AG08395 (cell line): ENCODE data around the gene FN1.
"Not testable (repeated sequence)": the region's sequence is repeated elsewhere in the genome, so short reads cannot be mapped to it uniquely, and the experiment has no call there.

Experiments used
- DNase-seq: peaks from one replicate; pipeline ENCODE4 v3.0.0; 2012; ENCODE audit warnings: mixed read lengths, low spot score

Gene FN1

GRCh38 chr2:215365184-215365658 is 70.6 kb downstream of the FN1 start:
- no peak for DNase-seq

GRCh38 chr2:215364157-215365155 is 71.4 kb downstream of the FN1 start:
- DNase-seq, result no peak

DNA sequence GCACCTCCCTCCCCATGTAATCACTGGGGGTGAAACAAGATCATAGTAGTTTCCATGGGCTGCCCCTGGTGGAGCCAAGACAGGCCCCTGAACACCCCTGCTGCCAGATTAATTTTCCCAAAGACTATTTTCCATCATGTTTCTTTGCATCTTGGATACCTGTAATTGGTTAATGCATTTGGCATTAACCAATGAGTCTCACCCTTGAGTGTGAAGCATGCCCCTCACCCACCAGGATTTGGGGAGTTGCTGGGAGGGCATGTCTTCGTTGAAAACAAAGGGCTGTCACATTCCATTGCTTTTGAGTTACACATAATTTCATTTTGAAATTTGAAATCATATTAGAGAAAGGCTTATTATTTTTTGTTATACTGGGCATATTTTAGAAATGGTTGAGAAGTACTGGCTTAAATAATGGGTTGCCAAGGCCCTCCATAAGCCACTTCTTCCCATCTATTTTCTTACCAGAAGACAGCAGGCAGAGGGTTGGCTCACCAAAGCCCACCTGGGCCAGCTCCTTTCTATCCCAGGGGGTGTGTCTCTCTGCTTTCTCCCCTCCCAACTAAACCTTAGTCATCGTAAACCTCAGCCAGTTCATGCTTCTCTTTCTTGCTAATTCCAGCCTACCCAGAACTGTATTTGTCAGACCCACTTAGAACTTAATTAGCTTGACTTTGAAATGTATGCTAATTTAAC is 72.3 kb downstream of the FN1 start:
- no peak for DNase-seq

DNA sequence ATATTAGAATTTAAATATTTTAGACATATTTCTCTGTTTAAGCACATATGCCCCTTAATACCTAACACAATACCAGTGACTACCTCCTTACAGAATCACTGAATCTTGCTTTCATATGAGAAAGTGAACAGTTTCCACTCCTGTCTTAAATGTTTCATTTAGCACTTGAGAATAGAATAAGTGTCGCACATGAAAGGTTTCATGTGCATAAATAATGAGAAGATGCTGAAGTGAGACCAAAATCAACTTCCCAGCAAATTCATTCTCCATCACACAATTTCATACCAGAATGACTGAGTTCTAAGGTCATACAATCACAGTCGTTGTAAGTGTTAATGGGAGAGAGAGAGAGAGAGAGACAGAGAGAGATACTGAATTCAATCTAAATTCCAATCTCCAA is 72.8 kb downstream of the FN1 start:
- no peak for DNase-seq

DNA sequence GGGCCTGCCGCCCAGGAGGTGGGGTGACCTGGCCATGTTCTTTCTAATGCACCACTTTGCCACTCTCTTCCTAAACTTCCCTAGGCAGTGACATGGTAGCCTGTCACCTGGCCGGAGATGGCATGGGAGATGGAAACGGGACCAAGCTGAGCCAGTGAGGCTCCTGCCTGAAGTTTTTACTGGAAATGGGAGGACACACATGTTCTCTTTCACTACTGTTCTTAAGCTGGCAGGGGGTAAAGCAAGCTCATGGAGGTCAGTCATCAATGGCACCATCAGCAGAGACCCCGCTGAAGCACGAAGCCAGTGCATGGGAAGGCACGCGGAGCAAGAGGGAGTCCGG is 73.3 kb downstream of the FN1 start:
- DNase-seq, result no peak

- no peak for DNase-seq
Measured at GRCh38 chr2:215361876-215362561, 73.8 kb downstream of the FN1 start.

DNA sequence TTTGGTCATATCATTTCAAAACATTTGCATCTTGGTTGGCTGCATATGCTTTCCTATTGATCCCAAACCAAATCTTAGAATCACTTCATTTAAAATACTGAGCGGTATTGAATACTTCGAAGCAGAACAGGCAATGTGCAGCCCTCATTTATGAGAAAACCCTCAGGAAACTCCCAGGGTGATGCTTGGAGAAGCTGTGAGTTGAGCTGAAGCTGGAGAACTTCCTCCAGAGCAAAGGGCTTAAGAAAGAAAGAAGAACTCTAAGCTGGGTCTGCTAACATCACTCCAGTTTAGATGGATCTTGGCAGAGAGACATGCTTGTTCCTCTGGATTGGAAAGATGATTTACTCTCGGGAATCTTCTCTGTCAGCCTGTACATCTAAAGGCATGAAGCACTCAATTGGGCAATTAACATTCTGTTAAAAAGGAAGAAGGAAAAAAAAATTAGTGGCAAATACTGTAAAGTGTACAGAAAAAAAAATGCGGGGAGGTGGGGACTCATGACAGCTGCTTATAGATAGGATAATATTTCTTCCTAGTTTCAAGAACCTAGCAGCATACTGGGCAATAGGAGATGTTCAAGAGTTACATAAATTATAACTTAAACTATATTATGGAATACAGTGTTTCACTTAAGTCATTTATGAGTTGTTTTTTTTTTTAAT is 74.5 kb downstream of the FN1 start:
- no peak for DNase-seq

DNA sequence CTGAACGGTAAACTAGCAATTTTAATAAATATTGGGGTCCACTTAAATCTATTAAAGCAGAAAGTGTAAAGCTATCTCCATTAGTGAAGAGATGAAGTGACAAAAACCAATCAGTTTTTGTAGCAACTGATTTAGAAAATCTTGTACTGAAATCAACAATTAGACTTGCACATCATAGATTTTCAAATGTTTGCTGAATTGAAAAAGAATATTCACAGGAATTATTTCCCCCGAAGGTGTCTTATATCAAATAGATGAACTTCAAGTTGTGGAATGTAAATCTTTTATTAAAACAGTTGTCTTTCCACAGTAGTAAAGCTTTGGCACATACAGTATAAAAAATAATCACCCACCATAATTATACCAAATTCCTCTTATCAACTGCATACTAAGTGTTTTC is 75.3 kb downstream of the FN1 start:
- DNase-seq, result no peak

DNA sequence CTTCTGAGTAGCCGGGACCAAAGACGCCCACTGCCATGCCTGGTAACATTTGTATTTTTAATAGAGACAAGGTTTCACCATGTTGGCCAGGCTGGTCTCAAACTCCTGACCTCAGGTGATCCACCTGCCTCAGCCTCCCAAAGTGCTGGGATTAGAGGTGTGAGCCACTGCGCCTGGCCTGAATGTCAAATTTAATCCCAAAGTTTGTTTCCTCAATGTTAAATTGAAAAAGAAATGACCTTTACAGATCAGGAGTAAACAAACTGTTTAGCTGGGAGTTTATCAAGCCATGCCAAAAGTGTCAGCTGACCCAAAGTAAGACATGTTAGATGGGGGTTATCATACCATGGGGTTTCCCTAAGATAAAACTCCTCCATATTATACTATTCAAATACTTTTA is 75.8 kb downstream of the FN1 start:
- not testable (repeated sequence) for DNase-seq

DNA sequence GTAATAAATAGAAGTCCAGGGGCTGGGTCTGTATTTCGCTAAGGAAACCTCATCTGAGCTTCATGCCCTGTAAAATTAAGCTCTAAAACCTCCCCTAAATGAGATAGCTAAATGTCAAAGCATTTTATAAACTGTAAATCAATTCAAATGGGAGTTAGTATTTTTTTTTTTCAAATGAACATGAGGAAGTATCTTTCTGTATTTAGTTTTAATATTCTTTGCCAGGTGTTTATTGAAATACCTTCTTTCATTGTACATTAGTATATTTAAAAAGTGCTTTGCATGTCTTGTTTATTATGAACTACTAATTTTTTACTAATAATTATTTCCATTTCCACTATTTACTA is 76.3 kb downstream of the FN1 start:
- DNase-seq, result no peak

DNA sequence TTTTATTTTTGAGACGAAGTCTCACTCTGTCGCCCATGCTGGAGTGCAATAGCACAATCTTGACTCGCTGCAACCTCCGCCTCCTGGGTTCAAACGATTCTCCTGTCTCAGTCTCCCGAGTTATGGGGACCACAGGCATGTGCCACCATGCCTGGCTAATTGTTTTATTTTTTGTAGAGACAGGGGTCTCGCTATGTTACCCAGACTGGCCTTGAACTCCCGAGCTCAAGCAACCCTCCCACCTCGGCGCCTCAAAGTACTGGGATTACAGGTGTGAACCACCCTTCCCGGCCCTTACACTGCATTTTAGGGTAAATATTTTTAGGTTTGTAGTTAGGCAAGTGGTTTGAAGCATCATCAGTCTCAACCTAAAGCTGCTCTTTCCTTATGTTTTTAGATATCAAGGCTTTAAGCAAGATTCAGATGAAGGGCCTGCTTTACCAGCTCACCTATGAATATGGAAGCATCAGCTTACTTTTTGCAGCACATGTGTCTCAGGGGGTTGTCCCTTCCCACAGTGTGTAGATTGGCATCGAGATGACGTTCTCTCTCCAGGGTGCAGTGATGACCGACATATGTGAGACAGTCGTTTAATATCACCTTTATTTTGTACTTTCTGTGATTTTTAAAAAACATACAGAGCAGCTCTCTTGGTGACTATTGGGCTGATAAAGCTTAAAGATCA is 76.8 kb downstream of the FN1 start:
- DNase-seq, result no peak

- DNase-seq, result no peak
Measured at GRCh38 chr2:215358312-215358845, 77.5 kb downstream of the FN1 start.

DNA sequence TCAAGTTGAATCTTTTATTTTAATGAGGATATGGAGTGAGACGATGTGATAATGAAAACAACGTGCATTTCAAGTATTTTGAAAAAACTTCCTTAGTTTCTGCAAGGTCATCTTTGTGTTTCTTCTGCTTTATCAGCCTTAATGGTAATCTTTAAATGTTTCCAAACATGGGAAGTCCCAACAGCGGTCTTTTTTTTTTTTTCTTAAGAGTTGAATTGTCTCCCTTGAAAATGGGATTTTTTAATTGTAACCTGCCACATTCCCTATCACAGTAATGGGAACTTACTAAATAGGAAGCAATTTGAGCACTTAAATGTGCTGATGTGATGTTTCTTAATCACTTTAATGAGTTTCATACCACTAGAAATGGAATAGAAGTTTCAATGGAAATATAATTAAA is 78.2 kb downstream of the FN1 start:
- no peak for DNase-seq

- peak; percentile 29 for DNase-seq
Measured at GRCh38 chr2:215356948-215357461, 78.9 kb downstream of the FN1 start.

DNA sequence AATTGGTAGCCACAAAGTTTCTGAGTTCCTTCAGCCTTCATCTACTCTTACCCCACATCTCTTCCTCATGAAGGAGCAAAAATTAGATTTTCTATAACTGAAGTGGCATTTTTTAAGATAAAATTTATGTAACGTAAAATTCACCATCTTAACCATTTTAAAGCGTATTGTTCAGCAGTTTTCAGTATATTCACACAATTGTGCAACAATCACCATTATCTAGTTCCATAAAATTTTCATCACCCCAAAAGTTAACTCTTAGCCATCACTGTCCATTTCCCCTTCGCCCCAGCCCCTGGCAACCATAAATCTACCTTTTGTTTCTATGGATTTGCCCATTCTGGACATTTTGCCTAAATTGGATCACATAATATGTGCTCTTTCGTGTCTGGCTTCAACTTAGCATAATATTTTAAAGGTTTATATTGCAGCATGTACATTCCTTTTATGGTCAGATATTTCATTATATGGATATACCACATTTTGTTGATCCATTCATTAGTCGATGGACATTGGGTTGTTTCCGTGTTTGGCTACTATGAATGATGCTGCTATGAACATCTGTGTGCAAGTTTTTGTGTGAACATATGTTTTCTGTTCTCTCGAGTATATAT is 79.4 kb downstream of the FN1 start:
- DNase-seq, result no peak

- no peak for DNase-seq
Measured at GRCh38 chr2:215355801-215356200, 80.1 kb downstream of the FN1 start.

DNA sequence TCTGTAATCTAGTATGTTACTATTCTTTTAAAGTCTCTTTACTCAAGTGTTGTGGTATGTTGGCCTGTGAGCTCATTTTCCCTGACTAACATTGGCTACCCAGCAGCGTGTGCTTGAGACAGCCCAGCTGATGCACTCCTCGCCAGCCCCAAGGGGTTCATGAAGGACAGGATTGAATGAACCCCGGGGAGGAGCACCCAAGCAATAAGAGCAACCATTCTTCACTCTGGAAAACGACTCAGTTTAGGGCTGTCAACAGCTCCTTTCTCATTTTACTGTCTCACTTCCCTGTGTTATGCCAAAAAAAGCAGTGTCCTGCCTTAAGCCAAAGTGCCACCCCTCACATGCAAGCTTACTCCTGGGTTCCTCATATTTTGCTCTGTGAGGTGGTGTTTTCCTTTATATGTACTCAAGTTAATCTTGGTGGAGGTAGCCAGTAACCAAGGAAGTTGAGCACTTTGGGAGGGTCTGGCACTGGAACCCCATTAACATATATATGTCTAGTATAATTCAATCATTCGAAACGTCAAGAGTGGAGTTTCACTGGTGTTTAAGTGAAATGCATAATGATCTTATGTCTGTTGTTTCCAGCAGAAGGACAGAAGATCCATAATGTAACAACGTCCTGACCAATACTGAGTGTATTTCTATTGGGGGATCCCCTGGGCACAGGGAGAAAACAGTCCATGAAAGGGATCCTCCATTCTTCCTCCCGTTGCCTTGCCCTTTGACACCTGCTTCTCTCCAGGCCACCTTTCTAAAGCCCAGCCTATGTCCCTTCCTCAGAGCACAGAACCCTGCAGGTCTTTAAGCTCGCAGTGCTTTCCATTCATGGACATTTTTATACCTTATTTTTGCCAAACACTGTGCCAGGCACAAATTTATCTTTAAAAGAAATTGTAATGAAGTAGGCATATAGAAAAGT is 80.8 kb downstream of the FN1 start:
- no peak for DNase-seq

DNA sequence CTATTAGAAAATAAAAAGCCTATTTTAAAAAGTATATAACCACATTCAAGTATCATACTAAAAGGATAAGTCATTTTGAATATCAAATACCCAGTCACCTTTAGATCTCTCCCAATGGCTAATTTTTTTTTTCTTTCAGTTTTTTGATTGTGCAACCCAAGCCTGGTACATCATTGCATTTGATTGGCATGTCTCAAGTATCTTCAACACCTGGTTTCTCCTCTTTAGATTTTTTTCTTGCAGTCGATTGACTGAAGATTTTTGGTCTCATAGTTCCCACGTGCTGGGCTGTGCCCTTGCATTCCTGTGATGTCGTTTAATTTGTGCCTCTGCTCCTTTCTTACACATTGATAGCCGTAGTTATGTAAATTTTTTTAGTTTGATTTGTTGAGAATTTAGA is 83.3 kb downstream of the FN1 start:
- no peak for DNase-seq

DNA sequence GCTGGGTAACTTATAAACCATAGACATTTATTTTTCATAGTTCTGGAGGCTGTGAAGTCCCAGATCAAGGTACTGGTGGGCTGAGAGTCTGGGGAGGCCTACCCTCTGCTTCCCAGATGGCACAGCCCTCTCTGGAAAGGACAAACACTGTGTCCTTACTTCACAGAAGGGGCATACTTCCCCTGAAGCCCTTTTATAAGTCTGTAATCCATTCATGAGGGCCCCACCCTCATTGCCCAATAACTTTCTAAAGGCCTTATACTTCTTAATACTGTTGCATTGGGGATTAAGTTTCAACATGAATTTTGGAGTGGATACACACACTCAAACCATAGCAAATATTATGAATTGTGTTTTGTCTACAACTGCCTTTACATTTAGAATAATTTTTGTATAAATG is 88.0 kb downstream of the FN1 start:
- no peak for DNase-seq
